ENCODE measurements around the gene PSPC1.

The PSPC1 gene

GRCh38 chr13:19673473-19674430 lies 109.0 kb downstream of the PSPC1 start:
- no peak for DNase-seq (ENCODE audit: low read depth in 2 of 2)

DNA sequence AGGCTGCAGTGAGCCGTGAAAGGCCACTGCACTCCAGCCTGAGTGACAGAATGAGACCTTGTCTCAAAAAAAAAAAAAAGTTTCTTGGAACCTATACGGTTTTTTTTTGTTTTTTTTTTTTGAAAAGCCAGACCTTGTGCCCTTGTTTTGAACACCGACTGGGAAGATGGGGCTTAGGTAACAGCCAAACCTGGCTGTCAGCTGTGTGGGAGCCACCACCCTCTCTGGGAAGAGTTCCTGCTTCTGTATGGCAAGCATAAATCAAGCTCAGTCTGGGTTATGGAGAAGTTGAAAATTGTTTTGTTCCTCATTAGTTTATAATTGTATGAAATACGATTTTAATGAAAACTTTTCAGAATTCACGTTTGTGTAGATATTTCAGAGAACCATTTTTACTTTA lies 109.8 kb downstream of the PSPC1 start:
- no peak for DNase-seq (ENCODE audit: low read depth in 2 of 2)

GRCh38 chr13:19670147-19670546 lies 112.6 kb downstream of the PSPC1 start:
- no peak for DNase-seq (ENCODE audit: low read depth in 2 of 2)

- DNase-seq (ENCODE audit: low read depth in 2 of 2): no peak
Observed at GRCh38 chr13:19668778-19669177, 114.0 kb downstream of the PSPC1 start.

GRCh38 chr13:19665427-19665859 lies 117.3 kb downstream of the PSPC1 start:
- no peak for DNase-seq (ENCODE audit: low read depth in 2 of 2)

DNA sequence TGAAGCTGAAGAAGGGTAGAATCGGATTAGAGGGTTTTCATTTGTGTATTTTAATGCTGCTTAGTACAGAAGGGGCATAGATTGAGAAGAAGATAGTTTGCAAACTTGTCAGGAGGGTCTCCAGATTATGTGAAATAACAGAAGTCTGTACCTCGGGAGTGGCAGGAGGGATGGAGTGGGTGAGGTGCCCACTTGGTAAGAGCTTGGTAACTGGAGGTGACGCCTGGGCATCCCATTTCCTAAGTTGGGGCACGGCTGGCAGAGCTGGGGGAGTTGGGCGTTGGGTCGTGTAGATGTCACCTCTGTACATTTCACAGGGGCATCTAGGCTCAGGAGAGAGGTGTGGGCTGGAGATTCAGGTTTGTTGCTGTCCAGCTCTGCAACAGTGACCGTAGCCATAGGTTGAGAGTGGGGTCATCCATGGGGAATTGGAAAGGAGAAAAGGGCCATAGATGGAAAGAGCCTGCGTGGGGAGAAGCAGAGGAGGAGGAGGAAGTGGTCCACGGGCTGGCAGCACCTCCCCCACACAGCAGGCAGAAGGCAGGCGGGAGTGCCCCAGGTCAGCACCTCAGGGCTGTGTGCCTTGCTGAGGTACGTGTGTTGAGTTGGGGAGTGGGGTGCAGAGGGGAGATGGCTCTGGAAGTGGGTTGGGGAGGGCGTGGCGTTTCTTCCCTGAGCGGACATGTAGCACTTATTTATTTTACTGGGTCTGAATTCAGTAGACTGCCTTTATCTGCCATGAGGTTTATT lies 118.1 kb downstream of the PSPC1 start:
- no peak for DNase-seq (ENCODE audit: low read depth in 2 of 2)

- DNase-seq (ENCODE audit: low read depth in 2 of 2): no peak
Observed at GRCh38 chr13:19663416-19663979, 119.2 kb downstream of the PSPC1 start.

GRCh38 chr13:19661561-19661960 lies 121.2 kb downstream of the PSPC1 start:
- DNase-seq (ENCODE audit: low read depth in 2 of 2): no peak

GRCh38 chr13:19661126-19661525 lies 121.6 kb downstream of the PSPC1 start:
- DNase-seq (ENCODE audit: low read depth in 2 of 2): no peak

DNA sequence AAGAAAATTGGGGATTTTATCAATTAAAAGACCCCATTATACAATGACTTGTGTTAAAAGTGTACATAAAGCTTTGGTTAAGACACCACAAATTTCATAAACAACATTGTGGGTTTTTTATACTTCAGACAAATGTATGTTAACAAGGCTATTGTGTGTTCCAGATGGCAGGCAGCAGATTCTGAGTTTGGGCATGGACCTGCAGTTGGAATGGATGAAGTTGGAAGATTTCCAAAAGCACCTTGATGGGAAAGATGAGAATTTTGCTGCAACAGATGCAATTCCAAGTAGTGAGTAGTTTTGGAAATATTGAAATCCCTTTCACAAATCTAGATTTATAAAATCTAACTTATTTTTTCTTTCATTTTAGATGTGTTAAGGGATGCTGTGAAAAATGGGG lies 123.9 kb downstream of the PSPC1 start:
- DNase-seq (ENCODE audit: low read depth in 2 of 2): no peak

DNA sequence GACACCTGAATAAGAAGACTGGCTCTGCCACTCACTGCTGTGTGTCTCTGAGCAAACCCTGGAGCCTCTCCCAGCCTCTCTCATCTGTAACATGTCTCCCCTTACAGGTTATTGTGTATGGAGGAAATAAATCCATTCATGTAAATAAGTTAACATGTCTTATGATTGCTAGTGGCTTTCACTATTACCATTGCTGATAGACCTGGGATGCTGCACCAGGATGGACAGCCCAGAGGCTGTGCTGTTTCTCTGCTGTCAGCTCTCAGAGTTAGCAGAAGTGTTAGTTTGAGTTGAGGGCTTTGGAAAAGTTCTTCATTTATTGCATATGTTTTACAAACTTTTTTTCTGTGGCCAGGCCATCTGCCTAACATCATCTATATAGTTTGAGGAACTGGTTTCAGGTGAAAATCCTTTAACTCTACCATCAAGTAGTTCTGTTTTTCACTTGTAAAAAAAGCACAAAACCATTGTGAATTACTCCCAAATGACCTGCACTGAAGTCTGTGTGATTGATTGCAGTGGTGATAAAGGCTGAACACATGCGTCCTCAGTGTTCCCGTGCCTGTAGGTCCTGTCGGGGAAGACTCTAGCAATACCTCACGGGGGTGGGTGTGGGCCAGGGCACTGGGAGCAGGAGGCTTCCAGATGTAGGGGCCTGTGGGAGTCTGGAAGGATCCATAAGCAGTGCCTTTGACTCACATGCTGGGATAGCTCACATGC lies 124.7 kb downstream of the PSPC1 start:
- DNase-seq (ENCODE audit: low read depth in 2 of 2): no peak

Measured in stimulated activated CD8-positive, alpha-beta memory T cell treated with anti-CD3 and anti-CD28 coated beads, Interleukin-7, amount 100 ng/mL, for 4 hours (primary cell).